Esophagus squamous epithelium (tissue), 4 donors: ENCODE results near the gene CCM2.

ENCODE experiments used
- POLR2A ChIP-seq, 4 donors: fragments of 450-650 bp; IDR thresholded peaks; one replicate each; pipeline ENCODE4 v1.6.1; 2017; ENCODE audit warnings: antibody characterized with exemption in 4 of 4, mild to moderate bottlenecking in 4 of 4, moderate library complexity in 3 of 4
- TF ChIP-seq, protein P1 (sequence below), 6 experiments: fragments of 450-650 bp in 4 of 6; fragments of 200-600 bp in 2 of 6; sonication (generic) in 2 of 6; IDR thresholded peaks; one replicate each; pipeline ENCODE4 v1.5.1; 2016 to 2019; ENCODE audit warnings: antibody characterized with exemption in 6 of 6, mild to moderate bottlenecking in 4 of 6, moderate library complexity in 4 of 6

DNA sequence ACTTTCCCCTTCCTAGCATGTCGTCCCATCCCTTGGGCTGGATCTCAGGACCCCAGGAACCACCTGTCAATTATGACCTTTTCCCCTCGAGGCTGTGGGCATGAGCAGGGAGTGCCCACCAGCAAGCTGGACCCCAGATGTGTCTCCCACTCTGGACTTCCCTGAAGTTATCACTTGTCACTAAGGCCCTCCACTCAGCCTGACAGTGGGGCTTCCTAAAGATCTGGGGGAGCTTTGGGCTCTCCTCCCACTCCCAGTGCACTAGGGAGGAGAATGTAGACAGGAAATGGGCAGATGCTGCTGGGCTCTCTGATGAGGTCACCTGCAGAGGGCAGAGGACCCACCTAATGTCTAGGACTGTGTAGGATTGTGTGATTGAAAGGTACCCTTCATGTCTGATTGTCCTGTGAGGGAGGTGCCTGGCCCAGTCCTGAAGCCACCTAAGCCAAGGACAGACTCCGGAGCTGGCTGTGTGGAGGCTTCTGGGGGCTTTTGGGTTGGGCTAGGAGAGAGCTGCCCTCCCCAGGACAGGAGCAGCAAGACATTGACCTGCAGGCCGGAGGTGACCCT lies 39.9 kb upstream of the CCM2 start:
- TF ChIP-seq, protein P1, sequence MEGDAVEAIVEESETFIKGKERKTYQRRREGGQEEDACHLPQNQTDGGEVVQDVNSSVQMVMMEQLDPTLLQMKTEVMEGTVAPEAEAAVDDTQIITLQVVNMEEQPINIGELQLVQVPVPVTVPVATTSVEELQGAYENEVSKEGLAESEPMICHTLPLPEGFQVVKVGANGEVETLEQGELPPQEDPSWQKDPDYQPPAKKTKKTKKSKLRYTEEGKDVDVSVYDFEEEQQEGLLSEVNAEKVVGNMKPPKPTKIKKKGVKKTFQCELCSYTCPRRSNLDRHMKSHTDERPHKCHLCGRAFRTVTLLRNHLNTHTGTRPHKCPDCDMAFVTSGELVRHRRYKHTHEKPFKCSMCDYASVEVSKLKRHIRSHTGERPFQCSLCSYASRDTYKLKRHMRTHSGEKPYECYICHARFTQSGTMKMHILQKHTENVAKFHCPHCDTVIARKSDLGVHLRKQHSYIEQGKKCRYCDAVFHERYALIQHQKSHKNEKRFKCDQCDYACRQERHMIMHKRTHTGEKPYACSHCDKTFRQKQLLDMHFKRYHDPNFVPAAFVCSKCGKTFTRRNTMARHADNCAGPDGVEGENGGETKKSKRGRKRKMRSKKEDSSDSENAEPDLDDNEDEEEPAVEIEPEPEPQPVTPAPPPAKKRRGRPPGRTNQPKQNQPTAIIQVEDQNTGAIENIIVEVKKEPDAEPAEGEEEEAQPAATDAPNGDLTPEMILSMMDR (IDR thresholded peaks at IDR 0.05), result no peak
- TF ChIP-seq POLR2A (IDR thresholded peaks at IDR 0.05), result no peak
